CD4-positive, alpha-beta T cell treated with Interleukin-12 subunit alpha and Interleukin-12 subunit beta, for 1 hour (primary cell): ENCODE results near the gene PPP2R5A.

ENCODE experiments used
- DNase-seq: peaks from one replicate; pipeline ENCODE4 v3.0.0-alpha.2; 2020

PPP2R5A gene

DNA sequence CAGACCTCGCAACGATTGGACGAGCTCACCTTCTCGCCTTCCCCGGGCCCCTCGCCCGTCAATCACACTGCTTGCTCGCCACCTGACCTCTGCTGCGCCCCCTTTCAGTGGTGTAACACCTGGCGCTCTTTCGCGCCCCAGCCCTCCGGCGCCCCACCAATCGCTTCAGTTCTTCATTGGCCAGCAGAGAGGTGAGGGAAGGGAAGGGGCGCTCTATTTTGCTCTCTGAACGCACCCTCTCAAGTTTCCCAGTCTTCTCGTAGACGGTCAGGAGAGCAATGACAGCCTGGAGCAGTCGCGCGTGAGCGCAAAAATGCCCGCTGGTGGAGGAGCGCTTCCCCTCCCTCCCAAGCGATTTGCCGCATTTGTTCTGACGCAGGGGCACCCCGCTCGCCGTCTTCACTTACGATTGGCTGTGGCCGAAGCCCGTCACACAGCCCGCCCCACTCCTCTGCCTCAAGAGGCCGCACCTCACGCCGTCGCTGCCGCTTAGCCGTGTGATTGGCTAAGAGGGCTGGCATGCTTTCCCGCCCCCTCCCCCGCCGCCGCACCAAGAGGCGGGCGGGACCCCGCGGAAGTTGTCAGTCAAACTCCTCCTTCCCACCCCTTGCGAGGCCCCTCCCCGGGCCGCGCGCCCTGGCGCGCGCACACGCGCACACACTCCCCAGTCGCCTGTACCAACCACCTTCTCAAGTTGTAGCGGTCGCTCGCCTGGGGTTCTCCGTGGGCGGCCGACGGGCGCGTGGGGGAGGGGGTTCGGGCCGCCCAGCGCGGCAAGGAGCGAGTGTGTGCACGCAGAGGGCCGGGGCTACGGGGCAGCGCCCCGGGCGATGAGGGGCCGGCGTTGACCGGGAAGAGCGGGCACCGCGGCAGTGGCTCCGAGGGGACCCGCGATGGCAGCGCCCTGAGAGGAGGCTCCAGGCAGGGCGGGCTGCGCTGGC is at the start of gene PPP2R5A:
PPP2R5A (plus strand) TSS at position 667 of the 941 bp plus-strand sequence. CDS start 701 bp downstream, outside the sequence.
- peak; percentile 99 for DNase-seq

DNA sequence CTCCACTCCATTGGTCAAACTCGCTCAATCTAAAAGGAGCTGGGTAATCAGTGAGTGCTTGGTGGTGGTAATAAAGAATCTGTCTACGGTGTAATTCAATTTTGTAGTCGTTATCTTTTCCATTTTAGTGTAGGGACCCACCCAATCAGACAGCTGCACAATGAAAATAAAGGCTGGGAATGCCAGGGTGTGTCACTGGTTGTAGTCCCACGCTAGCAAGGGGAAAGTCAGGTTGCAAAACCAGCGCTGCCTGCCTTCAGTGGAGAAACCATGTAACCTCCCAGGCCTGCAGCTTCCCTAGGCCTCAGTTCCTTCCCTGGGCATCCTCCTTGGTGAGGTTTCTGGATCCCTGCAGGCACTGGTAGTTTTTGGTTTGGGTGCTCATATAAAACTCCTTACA is 49.4 kb upstream of the PPP2R5A start:
- no peak for DNase-seq

DNA sequence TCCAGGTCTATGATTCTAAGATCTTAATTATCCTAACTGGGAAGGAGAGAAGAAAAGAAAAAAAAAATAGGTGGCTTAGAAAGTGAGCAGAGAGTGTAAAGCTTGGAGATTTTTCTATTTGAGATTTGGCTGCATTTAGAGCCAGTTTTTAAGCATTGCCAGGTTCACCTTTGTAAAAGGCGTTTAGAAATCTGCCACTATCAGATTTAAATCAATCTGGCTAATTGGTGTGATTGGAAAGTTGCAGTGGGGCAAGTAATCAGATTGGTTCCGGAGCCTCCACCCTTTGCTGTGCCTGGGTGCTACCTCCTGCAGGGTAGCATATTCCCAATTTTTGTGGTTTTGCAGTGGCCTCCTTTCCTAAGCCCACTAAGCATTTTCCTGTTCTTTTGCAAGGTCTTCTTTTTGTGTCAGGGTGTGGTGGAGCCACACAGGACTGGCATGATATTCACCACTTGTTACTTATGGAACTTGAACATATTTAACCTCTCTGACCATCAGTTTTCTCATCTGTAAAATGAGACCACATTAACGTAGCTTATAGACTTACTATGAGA is 48.5 kb upstream of the PPP2R5A start:
- DNase-seq: no peak

DNA sequence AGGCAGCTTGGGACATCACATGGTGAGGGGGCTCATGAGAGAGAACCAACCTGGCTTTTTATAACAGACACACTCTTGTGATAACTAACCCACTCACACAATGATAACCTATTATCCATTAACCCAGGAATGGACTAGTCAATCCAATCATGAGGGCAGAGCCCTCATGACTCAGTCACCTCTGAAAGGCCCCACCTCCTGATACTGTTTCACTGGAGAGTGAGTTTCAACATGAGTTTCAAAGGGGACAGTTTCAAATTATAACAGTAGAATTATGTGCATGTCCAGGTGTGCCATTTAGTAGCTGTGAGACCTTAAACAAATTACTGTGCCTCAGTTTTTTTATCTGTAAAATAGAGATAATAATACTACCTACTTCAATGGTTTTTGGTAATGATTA is 47.6 kb upstream of the PPP2R5A start:
- no peak for DNase-seq

DNA sequence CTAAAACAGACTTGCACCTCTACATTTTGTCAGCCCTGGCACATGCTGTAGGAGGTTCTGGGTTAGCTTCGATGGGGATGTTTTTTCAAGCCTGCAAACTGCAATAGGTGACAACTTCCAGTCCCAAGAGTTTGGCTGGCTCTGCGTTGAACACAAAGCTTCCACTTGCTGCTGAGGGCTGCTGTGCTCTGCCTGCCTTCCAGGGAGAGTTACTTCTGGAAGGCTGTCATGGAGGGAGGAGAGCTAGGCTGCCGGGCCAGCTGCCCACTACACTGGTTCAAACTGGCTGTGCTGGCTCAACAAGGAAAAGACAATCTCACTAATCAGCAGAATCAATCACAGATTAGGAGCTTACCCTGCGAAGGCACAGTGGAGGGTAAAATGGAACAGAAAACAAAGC is 46.7 kb upstream of the PPP2R5A start:
- DNase-seq: no peak

DNA sequence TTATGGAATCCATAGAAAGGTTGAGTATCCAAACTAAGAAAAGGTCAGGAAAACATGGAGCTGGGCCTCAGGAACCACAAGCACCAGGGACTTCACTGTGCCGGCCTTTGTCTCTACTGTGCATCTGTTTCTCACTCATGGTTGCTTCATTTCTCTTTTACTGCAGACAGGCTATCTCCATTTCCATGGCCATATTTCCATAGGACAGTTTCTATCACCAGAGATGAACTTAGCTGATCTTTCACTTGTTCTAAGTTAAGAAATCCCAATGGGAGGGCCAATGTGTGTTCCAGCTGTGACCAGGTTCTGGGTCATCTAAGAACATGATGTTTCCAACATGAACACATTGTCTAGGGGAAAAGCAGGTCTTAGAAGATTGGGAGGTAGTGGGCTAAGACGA is 43.7 kb upstream of the PPP2R5A start:
- DNase-seq: no peak

DNA sequence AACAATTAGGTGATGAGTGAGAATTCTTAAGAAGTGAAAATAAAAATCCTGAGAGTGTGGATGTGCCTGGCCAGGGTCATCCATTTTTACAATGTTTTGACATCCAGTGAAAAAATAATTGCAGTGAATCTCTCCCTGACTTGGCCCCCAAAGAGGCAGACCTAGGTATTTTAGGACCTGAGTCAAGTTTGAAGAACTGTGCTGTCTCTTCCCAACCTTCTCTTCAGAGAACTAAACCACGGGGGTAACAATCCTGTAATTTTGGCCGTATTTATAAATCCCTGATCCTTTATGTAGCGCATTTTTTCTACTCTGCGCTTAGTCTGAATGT is 43.3 kb upstream of the PPP2R5A start:
- DNase-seq: no peak

DNA sequence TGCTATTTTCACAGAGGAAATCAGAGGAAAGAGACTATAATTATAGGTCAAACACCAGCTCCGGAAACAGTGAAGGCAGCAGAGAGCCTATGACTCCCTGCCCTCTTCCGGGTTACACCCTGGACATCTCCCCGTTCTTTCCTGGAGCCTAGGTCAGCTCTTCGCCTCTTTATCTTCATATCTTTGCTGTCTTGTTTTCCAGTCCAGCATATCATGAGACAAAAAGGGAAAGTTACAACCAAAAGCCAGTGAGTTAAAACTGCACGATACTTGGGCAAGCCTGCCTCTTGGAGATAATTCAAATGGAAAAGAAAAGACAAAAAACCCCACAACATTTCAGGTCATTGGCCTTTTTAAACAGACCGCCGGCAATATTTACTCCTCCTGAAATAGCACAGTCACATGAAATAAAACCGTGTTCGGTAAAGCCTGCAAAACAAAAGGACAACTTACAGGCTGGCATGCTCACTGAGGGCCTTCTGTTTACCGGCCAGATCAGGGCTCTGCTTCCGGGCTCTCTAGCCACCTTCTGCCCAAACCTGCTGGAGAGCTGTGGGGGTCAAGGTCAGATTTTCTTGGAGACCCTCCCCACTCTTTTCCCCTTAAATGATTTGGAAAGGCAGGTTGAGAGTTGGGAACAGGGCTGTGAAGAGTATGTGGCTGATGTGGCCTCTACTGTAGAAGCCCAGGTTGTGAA is 42.8 kb upstream of the PPP2R5A start:
- no peak for DNase-seq

DNA sequence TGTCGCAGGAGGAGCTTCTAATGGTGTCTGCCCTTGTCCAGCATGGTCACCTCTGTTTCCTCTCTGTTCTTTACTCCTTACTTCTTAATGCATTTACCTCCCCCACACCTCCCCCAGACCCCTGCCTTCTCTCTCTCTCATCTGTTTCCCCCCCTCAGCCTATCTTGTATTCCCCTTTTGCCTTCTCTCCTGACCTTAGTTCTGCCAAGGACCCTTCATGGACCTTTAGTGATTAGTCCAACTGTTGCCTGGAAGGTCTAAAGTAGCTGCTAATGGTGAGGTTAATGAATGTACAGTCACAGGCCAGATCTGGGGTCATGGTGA is 42.3 kb upstream of the PPP2R5A start:
- DNase-seq: no peak

DNA sequence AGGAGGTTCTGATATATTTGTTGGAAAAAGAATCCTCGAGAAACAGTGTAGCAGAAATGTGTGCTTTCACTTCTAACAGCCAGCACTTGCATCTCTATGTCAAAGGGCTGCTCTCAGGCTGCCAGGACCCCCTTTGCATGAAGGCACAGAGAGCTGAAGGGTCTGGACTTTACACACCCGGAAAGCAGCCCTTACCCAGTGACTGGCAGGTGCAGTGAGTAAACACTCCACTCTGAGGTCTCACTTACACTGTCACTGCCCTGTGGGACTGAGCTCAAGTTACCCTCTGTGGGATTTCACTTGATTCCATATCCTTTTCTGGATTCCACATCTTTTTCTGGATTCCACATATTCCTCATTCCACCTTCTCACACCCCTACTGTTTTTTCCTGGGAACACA is 40.8 kb upstream of the PPP2R5A start:
- DNase-seq: no peak

DNA sequence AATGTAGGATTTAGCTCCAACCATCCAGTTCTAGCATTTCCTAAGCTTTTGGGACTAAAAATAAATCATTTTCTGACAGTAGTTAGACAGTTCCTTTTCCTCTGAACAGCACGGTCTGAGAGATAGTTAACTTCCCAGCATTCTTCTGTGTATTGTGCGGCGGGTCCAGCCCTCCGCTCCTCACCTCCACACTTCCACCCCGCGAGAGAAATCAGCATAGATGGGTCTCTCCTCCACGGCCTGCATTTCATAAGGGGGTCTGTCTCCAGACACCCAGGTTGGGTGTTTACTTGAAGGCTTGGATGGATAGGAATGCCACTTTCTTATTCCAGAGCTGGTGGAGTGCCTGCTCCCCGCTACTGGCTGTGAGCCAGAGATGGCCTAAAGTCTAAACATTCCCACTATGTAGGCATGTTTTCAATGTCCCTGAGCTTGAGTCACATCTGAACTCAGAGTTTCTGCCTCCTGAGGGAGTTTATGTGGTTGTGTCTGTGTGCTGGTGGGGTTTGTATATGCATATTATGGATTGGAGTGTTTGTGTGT is 38.0 kb upstream of the PPP2R5A start:
- DNase-seq: no peak

DNA sequence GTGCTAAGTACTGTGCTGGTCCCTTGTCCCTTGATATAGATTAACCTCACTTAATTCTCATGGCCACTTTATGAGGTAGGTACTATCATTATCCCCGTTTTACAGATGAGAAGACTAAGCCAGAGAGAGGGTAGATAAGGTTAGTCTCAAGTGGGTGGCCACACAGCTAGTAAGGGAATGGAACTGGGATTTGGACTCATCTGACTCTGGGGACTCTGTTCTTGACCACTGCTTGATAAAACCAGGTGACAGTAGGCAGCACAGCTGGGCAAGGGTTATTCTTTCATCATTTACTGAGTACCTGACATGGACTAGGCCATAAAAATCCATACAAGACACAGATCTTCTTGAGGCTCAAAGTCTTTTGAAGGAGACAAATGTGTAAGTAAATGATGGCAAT is 37.2 kb upstream of the PPP2R5A start:
- DNase-seq: no peak

DNA sequence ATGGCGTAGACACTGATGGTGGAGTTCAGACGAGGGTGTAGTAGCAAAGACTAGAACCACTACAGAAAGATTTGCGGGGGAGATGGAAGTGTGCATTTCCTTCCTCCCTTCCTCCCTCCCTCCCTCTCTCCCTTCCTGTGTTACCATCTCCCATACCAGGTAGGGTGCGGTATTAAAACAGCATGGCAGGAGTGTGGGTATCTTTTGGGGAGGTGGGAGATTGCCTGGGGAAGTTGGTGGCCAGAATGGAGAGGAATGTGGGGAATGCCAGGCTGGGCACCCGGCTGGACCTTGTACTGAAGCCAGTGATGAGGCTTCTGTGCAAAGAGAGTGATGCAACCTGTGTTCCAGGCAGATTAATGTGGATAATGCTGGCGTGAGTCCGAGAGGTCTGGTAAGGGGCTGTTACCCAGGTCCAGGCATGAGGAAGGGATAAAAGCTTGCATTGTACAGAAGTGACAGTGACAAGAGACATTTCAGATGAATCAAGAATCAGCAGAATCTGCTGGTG is 30.3 kb upstream of the PPP2R5A start:
- DNase-seq: peak; percentile 34

DNA sequence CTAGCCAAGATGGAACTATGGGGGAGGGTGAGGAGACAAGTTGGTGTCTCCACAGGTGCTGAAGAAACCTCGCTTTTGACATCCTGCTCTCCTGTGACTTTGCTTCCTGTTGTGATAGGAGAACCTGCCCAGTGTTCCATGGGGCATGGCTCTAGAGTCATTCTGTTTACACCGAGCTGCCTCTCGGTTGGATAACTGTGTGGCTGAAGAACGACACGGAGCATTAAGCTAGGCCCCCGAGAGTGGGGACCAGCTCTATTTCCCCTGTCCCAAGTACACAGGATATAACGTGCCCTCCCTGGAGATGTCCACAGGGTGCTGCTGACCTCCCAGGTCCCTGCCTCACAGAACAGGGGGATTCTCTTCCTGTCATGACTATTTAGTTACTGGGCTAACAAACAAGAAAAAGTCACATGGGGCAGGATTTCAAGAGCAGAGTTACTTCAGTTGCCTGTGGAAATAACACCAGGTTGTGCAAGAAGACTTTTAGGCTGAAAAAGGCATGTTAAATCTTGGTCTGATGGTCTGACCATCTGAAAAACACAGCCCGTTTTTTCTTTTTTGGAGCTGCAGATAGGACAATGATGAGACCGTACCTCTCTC is 29.4 kb upstream of the PPP2R5A start:
- no peak for DNase-seq

DNA sequence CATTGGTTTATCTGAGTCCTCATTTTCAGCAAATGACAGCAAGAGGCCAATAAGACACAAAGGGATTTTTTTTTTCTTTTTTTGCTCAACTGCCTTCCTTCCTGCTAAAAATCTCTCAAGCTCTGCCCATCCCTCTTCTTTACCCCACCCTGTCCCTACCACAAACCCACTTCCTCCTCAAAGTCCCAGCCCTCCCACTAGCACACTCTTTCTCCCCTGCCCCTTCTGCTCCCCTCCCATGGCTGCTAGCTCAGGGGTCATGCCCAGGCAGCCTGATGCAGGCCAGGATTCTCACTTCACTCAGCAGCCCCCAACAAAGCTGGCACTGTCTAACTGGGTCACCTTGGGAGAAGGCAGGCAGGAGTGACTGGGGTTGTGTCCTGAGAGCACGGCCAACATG is 28.8 kb upstream of the PPP2R5A start:
- DNase-seq: peak; percentile 62

DNA sequence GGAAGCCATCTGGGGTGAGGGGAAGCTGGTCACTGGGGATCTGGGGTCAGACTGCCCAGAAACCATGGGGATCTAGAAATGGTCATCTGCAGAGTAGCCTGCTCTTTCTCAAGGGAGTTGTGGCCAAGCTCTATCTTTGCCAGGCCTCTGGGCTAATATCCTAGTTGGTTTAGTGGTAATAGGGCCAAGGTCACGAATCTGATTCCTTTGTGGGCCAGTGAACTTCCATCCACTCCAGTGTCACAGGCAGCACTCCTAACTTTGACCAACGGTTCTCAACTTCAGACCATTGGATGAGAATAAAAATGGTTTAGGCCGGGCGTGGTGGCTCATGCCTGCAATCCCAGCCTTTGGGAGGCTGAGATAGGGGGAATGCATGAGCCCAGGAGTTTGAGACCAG is 28.1 kb upstream of the PPP2R5A start:
- DNase-seq: no peak

DNA sequence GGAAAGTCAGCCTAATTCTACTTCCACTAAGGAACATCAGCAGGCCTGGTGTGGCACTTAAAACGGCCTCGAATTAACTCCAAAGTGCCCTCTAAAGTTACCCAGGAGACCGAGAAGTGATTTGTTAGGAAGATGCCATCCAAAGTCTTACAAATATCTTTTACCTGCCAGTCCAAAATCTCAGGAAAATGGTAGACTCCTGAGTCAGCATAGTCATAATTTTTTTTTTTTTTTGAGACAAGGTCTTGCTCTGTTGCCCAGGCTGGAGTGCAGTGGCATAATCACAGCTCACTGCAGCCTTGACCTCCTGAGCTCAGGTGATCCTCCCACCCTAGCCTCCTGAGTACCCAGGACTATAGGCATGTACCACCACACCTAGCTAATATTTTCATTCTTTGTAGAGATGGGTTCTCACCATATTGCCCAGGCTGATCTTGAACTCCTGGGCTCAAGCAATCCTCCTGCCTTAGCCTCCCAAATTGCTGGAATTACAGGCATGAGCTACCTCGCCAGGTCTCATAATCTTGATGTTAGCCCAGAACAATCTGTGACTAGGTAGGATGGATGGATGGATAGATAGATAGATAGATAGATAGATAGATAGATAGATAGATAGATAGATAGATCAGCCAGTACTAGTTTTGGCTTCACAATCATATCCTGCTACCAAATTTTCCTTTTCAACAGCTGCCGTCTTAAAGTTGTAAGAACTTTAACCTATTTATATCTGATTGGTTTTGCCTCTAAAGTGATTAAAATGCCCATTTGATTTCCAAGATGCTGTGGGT is 25.3 kb upstream of the PPP2R5A start:
- DNase-seq: no peak

DNA sequence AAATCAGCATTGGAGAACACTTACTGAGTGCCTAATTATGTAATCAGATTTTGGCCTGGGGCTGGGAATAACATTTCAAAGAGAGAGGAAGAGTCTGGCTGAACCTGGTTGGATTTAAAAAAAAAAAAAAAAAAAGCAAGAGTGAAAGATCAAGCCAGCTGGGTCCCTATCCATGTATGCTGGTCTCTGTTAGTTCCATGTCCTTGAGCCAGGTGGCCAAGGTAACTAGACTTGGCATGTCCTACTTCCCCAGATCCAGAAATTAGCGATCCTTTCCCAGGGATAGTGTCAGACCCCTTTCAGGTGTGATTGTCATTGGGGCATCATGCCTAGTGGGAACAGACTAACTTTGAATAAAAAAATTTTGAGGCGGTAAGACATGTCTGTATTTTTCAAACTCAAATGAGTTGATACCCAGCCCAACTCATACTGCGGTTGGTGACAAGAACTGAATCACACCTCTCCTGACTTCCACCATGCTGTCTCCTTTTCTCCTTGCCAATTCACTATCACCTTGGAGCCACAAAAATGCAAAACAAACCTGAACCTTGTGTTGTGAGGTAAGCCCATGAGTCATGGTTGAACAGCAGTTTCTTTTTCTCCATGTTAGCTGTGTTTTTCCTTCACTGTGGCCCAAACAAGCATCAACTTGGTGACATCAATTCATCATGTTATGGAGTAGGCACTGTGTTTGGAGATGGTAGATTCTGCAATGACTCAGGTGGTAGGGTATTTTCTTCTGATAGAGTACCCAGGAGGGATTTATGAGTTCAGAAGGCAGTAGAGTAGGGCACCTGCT is 24.5 kb upstream of the PPP2R5A start:
- DNase-seq: no peak

DNA sequence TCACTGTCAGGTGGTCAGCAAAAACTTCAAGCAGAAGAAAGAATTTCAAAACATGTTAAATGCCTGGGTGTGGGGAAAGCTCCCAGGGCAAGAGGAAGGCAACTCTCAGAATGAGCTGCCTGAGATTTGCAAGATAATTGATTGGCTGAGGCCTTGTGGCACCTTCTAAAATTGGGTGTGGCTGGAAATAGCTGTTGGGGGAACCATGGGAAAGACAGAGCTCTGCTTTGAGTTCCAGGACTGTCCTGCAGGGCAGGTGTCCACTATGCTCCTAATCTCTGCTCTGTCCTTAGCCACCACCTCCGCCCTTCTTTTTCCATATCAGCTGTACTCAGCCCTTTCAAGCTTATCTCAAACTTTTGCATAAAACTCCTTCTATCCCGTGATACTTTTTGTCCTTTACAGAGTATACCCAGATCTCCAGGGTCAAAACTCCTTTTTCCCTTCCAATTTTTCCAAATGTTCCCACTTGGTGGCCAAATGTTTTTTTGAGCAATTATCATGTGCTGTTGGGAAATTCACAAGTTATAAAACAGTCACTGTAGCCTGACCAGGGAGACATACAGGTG is 23.8 kb upstream of the PPP2R5A start:
- DNase-seq: no peak

DNA sequence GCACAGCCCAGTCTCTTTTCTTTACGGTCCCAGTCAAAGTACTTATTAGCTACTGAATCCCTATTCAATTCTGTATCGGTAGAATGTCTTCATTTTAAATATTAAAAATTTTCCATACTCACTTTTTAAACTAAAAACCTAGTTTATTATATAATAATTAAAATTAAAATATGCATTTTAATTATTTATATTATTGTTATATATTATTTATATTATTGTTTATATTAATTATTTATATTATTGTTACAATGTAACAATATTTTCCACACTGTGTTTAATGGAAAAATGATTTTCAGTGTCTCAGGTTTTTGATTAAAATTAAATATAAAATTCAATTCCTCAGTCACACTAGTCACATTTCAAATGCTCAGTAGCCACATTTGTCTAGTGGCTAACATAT is 18.2 kb upstream of the PPP2R5A start:
- DNase-seq: no peak

DNA sequence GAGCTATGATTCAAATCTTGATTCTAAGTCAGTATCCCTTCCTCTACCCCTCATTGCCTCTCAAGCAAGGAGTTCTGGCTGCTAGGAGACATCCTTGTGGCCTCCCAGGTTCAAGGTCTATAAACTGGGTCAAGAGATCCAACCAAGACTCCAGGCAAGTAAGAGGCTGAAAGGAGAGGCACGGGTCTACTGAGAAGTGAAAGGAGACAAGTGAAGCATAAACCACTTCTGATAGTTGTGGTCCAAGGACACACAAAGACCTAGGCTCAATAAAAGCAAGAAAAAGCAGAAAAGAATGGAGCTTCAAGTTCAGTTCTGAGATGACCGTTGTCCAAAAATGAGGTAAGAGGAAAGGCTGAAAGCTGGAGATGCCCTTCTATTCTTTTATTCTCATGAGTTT is 17.8 kb upstream of the PPP2R5A start:
- no peak for DNase-seq
